GM23248 (cell line): ENCODE measurements around the gene TPI1. TPM values are rescaled to one million over a fixed set of nuclear protein-coding genes. Genes with fewer than 3 reads are reported as not detected.

Experiments
- DNase-seq: peaks from one replicate; pipeline ENCODE4 v3.0.0-alpha.2; 2015
- H2AFZ ChIP-seq: fragments of 200-600 bp; sonication (generic); 2 replicates; pipeline ENCODE4 v1.6.1; 2016; ENCODE audit warnings: antibody characterized with exemption
- H3F3A ChIP-seq: fragments of 200-600 bp; sonication (generic); 2 replicates; pipeline ENCODE4 v1.6.1; 2016; ENCODE audit warnings: mild to moderate bottlenecking, antibody characterized with exemption, mixed run types; ENCODE audit not compliant: insufficient read depth
- H3K27ac ChIP-seq: fragments of 200-600 bp; sonication (generic); 2 replicates; pipeline ENCODE4 v1.5.1; 2016; ENCODE audit warnings: mild to moderate bottlenecking
- H3K27me3 ChIP-seq: fragments of 200-600 bp; sonication (generic); replicated peaks from 2 replicates; pipeline ENCODE4 v1.6.1; 2016; ENCODE audit warnings: mild to moderate bottlenecking; ENCODE audit not compliant: insufficient read depth
- H3K36me3 ChIP-seq: fragments of 200-600 bp; sonication (generic); 2 replicates; pipeline ENCODE4 v1.6.1; 2016; ENCODE audit warnings: low read depth, mild to moderate bottlenecking
- H3K4me1 ChIP-seq: fragments of 200-600 bp; sonication (generic); 2 replicates; pipeline ENCODE4 v1.6.1; 2016; ENCODE audit warnings: mild to moderate bottlenecking; ENCODE audit not compliant: insufficient read depth
- H3K4me2 ChIP-seq: fragments of 200-600 bp; sonication (generic); one replicate; pipeline ENCODE4 v1.6.1; 2016; ENCODE audit warnings: mild to moderate bottlenecking; ENCODE audit not compliant: unreplicated experiment
- H3K4me3 ChIP-seq: fragments of 200-600 bp; sonication (generic); 2 replicates; pipeline ENCODE4 v1.5.1; 2016; ENCODE audit warnings: mild to moderate bottlenecking
- H3K79me2 ChIP-seq: fragments of 200-600 bp; sonication (generic); 2 replicates; pipeline ENCODE4 v1.6.1; 2016; ENCODE audit warnings: mild to moderate bottlenecking; ENCODE audit not compliant: insufficient read depth
- H3K9ac ChIP-seq: fragments of 200-600 bp; sonication (generic); 2 replicates; pipeline ENCODE4 v1.6.1; 2016; ENCODE audit warnings: mild to moderate bottlenecking
- H3K9me2 ChIP-seq: fragments of 200-600 bp; sonication (generic); 2 replicates; pipeline ENCODE4 v1.6.1; 2016; ENCODE audit warnings: mixed run types, mild to moderate bottlenecking, moderate library complexity; ENCODE audit not compliant: insufficient read depth
- H3K9me3 ChIP-seq: fragments of 200-600 bp; sonication (generic); one replicate; pipeline ENCODE4 v1.6.1; 2017; ENCODE audit warnings: low read depth
- H4K20me1 ChIP-seq: fragments of 200-600 bp; sonication (generic); 2 replicates; pipeline ENCODE4 v1.6.0; 2016; ENCODE audit not compliant: insufficient read depth
- EZH2 ChIP-seq: fragments of 200-600 bp; sonication (generic); IDR thresholded peaks from 2 replicates; pipeline ENCODE4 v1.6.1; 2018; ENCODE audit warnings: antibody characterized with exemption, mild to moderate bottlenecking; ENCODE audit not compliant: insufficient read depth, poor library complexity, severe bottlenecking
- EZH2phosphoT487 ChIP-seq: fragments of 200-600 bp; sonication (generic); IDR thresholded peaks from 2 replicates; pipeline ENCODE4 v1.6.1; 2018; ENCODE audit warnings: antibody characterized with exemption, moderate library complexity, mild to moderate bottlenecking, low read depth; ENCODE audit not compliant: insufficient read depth
- WGBS, 2 experiments: methylation state at CpG; one replicate each; pipeline ENCODE4 v1.1.6; 2015 to 2017; ENCODE audit warnings: low lambda C conversion rate in 2 of 2, low coverage in 1 of 2; ENCODE audit errors: missing lambda C conversion rate in 2 of 2; 5-methylcytosine and 5-hydroxymethylcytosine counted together
- in situ Hi-C: fragments of 300-500 bp; cut with MboI; formaldehyde crosslinking; loops from 2 replicates; pipeline ENCODE4 v1.15.0; 2020
- polyA plus RNA-seq: library from polyadenylated mRNA; unstranded; fragments of >200 nt; fragmentation: Nextera tagmentation; extraction: Ambion mirVana; gene quantifications from 2 replicates; pipeline ENCODE4 v1.2.1, GENCODE V29; 2016
- total RNA-seq: library from RNA; depleted of rRNA; stranded (reverse); fragments of >200 nt; shearing (Covaris generic); gene quantifications from 2 replicates; pipeline ENCODE4 v1.2.3, GENCODE V29; 2014

Gene TPI1
- total and polyA plus RNA-seq, 2 experiments from 2014 or later, result 1,799 to 1,936 TPM

DNA sequence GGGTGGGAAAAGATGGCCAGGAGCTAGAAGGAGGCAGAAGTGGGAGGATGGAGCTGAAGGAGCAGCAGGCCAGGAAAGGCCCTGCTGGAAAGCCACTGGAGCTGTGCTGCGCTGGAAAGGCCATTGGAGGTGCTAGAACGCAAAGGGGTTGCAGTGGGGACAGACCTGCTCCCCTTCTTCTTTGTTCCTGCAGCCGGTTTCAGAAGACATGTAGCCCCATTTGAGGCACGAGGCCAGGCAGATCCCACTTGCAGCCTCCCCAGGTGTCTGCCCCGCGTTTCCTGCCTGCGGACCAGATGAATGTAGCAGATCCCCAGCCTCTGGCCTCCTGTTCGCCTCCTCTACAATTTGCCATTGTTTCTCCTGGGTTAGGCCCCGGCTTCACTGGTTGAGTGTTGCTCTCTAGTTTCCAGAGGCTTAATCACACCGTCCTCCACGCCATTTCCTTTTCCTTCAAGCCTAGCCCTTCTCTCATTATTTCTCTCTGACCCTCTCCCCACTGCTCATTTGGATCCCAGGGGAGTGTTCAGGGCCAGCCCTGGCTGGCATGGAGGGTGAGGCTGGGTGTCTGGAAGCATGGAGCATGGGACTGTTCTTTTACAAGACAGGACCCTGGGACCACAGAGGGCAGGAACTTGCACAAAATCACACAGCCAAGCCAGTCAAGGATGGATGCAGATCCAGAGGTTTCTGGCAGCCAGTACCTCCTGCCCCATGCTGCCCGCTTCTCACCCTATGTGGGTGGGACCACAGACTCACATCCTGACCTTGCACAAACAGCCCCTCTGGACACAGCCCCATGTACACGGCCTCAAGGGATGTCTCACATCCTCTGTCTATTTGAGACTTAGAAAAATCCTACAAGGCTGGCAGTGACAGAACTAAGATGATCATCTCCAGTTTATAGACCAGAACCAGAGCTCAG lies 48.0 kb upstream of the TPI1 start:
- WGBS, 2 experiments, result 69 to 72% methylated on average over 13 of the region's 13 CpGs
- in situ Hi-C loops, result no loop called here
- Histone ChIP-seq H3K9me3 (no peaks in the 10 kb centered on the region), H3K4me1 (no peaks in the 10 kb centered on the region; the same call in 1 of the 2 replicates), H3F3A (no peaks in the 10 kb centered on the region), H3K27ac (no peak overlapping the region), H3K36me3 (no peaks in the 10 kb centered on the region), H4K20me1 (no peaks in the 10 kb centered on the region), H3K79me2 (no peaks in the 10 kb centered on the region), H3K4me2 (no peak overlapping the region), H3K4me3 (no peak overlapping the region), H3K27me3 (peaks cover 13% of the 10 kb centered on the region), H3K9me2 (no peaks in the 10 kb centered on the region), H2AFZ (no peak overlapping the region), H3K9ac (no peak overlapping the region)
- TF ChIP-seq EZH2 (no peak), EZH2phosphoT487 (no peak)
- DNase-seq, result no peak

DNA sequence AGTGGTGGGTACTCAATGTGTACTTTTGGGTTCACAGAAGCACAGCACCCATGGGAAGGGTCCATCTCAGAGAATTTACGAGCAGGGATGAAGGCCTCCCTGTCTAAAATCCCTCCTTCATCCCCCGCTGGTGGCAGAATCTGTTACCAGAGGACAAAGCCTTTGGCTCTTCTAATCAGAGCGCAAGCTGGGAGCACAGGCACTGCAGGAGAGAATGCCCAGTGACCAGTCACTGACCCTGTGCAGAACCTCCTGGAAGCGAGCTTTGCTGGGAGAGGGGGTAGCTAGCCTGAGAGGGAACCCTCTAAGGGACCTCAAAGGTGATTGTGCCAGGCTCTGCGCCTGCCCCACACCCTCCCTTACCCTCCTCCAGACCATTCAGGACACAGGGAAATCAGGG lies 47.2 kb upstream of the TPI1 start:
- Histone ChIP-seq H2AFZ (no peak overlapping the region), H3K36me3 (no peaks in the 10 kb centered on the region), H3K27me3 (peaks cover 9% of the 10 kb centered on the region), H3K9me3 (no peaks in the 10 kb centered on the region), H3K4me2 (no peak overlapping the region), H3K4me1 (peaks cover 5% of the 10 kb centered on the region), H3K27ac (no peak overlapping the region), H3F3A (no peaks in the 10 kb centered on the region; the same call in 1 of the 2 replicates), H4K20me1 (no peaks in the 10 kb centered on the region), H3K79me2 (no peaks in the 10 kb centered on the region), H3K9me2 (no peaks in the 10 kb centered on the region), H3K9ac (no peak overlapping the region), H3K4me3 (no peak overlapping the region)
- in situ Hi-C loops, result no loop called here
- no peak for TF ChIP-seq EZH2
- TF ChIP-seq EZH2phosphoT487, result no peak
- 85 to 86% methylated on average over 5 of the region's 5 CpGs for WGBS, 2 experiments
- no peak for DNase-seq

DNA sequence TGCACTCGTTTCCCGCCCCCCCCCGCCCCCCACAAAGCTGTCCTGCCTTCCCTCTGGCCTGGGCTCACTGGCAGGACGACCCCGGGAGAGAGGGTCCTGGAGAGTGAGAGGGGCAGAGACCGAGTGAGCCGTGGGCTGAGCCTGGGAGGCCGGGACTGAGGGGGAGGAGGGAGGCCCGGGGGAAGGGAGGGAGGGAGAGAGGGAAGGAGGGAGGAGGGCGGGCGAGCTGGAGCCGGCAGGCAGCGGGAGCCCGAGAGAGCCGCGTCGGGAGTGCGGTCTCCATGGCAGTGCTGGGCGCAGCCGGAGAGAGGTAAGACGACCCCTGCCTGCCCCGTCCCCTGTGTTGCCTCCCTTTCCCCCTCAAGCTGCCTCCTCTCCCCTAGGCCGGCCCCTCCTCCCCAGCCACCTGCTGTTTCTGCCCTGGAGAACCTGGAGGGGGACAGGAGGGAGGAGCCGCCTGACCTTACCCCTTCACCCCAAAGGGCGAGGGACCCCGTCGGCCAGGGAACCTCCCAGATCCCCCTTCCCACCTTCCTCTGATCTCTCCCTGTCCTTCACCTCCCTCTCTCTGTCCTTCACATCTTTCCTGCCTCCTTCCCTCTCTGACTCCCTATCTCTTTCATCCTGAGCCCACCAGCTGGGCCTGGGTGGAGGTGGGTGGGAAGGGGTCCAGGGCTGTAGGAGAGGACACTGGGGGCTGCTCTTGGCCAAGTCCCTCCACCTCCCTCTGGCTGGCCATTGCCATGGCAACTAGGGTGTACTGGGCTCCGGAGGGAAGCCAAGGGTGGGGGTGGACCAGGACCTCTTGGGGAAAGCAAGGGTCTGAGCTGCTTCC lies 45.5 kb upstream of the TPI1 start, which contains the start of gene GPR162:
TSS of gene GPR162 (plus strand) at position 231 of the 835 bp plus-strand sequence. CDS start 2,078 bp downstream, outside the sequence.
- Histone ChIP-seq H3K27ac (no peak within 1 kb of the TSS), H3K27me3 (peaks cover 7% of the 10 kb centered on the region), H3K9ac (peak within 1 kb of the TSS; percentile 12; the same call in 1 of the 2 replicates), H3K4me3 (peak within 1 kb of the TSS; percentile 59), H3K9me3 (no peaks in the 10 kb centered on the region), H3K79me2 (peaks cover 3% of the 10 kb centered on the region; the same call in 1 of the 2 replicates), H3K4me1 (peaks cover 8% of the 10 kb centered on the region), H3K4me2 (peak within 1 kb of the TSS; percentile 30), H3K36me3 (no peaks in the 10 kb centered on the region), H3F3A (no peaks in the 10 kb centered on the region; the same call in 1 of the 2 replicates), H3K9me2 (no peaks in the 10 kb centered on the region), H2AFZ (no peak within 1 kb of the TSS), H4K20me1 (no peaks in the 10 kb centered on the region)
- WGBS, 2 experiments, result 0 to 1% methylated on average over 3 to 28 of the region's 28 CpGs
- TF ChIP-seq EZH2phosphoT487, result no peak
- in situ Hi-C loops, result no loop called here
- peak; percentile 61 for DNase-seq

DNA sequence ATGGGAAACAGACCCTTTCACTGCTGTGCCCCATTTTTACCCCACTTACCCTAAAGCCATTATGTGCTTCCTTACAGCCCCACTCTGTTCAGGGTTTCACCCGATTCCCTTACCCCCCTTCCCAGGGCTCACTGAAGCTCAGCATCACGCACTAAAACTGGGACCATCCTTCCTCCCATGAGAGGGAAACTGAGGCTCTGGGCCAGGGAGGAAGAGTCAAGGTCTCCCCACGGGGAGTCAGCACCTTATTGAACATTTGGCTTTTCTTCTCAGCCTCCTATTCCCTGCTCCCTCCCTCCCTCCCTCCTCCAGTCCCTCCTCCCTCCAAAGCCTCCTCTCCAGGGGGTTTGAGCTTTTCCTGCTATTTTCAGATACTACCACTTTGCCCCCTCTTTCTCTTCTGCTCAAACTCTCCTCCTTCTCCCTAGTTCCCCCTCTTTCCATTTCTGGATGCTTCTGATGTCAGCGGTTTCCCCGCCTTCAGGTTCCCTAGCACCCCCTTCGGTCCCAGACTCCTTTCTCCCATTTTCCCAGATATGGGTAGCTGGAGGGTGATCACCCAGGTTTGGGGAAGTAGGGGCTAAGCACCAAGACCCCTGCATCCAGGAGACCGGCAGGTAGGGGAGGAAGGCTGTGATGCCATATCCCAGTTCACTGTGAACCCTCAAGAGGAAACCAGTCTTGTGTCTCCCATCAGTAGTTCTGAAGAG lies 44.8 kb upstream of the TPI1 start:
- H3K4me2 ChIP-seq, result no peak overlapping the region
- 19 to 20% methylated on average over 7 of the region's 7 CpGs for WGBS, 2 experiments
- H3K27ac ChIP-seq, result no peak overlapping the region
- H3K4me3 ChIP-seq, result no peak overlapping the region
- H3K36me3 ChIP-seq, result no peaks in the 10 kb centered on the region
- no peaks in the 10 kb centered on the region; the same call in 1 of the 2 replicates for H3F3A ChIP-seq
- TF ChIP-seq EZH2 (no peak), EZH2phosphoT487 (no peak)
- H3K27me3 ChIP-seq, result peaks cover 7% of the 10 kb centered on the region
- in situ Hi-C loops, result no loop called here
- H2AFZ ChIP-seq, result no peak overlapping the region
- H3K79me2 ChIP-seq, result peaks cover 11% of the 10 kb centered on the region
- no peaks in the 10 kb centered on the region for H4K20me1 ChIP-seq
- no peaks in the 10 kb centered on the region for H3K9me2 ChIP-seq
- peaks cover 14% of the 10 kb centered on the region for H3K4me1 ChIP-seq
- no peak overlapping the region for H3K9ac ChIP-seq
- H3K9me3 ChIP-seq, result no peaks in the 10 kb centered on the region
- DNase-seq, result no peak
